Trophoblast cell (in vitro differentiated cells and primary cell): ENCODE data around the gene GEMIN5.
"Not testable (repeated sequence)": the region's sequence is repeated elsewhere in the genome, so short reads cannot be mapped to it uniquely, and the experiment has no call there.

ENCODE experiments used
- DNase-seq, 2 donors: peaks; one replicate each; pipeline ENCODE4 v3.0.0-alpha.2; 2016
- H2AFZ ChIP-seq: 2 replicates; pipeline ENCODE4 v1.6.1; 2013; ENCODE audit warnings: low read length, moderate library complexity, mild to moderate bottlenecking; ENCODE audit not compliant: insufficient read depth, poor library complexity
- H2AK5ac ChIP-seq: 2 replicates; pipeline ENCODE4 v1.6.1; 2013; ENCODE audit warnings: mild to moderate bottlenecking, low read length
- H2BK120ac ChIP-seq: 2 replicates; pipeline ENCODE4 v1.6.1; 2013; ENCODE audit warnings: low read length, mild to moderate bottlenecking, moderate library complexity; ENCODE audit not compliant: insufficient read depth, poor library complexity
- H2BK12ac ChIP-seq: 2 replicates; pipeline ENCODE4 v1.6.1; 2013; ENCODE audit warnings: mild to moderate bottlenecking, low read length, moderate library complexity
- H2BK5ac ChIP-seq: 2 replicates; pipeline ENCODE4 v1.6.1; 2013; ENCODE audit warnings: low read length, low read depth, moderate library complexity, mild to moderate bottlenecking; ENCODE audit not compliant: poor library complexity
- H3K14ac ChIP-seq: 2 replicates; pipeline ENCODE4 v1.6.1; 2013; ENCODE audit warnings: mild to moderate bottlenecking, low read length
- H3K18ac ChIP-seq: 2 replicates; pipeline ENCODE4 v1.6.1; 2013; ENCODE audit warnings: mild to moderate bottlenecking, low read length
- H3K23ac ChIP-seq: 2 replicates; pipeline ENCODE4 v1.6.1; 2013; ENCODE audit warnings: low read length
- H3K27ac ChIP-seq: 2 replicates; pipeline ENCODE4 v1.5.1; 2013; ENCODE audit warnings: low read depth, mild to moderate bottlenecking, inconsistent platforms, low read length, moderate library complexity
- H3K27me3 ChIP-seq: 2 replicates; pipeline ENCODE4 v1.6.1; 2013; ENCODE audit warnings: inconsistent platforms, mild to moderate bottlenecking, low read length, moderate library complexity; ENCODE audit not compliant: insufficient read depth
- H3K36me3 ChIP-seq, 2 experiments: 1 replicate in 1 of 2; 2 replicates in 1 of 2; pipeline ENCODE4 v1.6.1; 2013; ENCODE audit warnings: low read length in 2 of 2, mild to moderate bottlenecking in 2 of 2, moderate library complexity in 1 of 2; ENCODE audit not compliant: insufficient read depth in 2 of 2, control insufficient read depth in 1 of 2
- H3K4ac ChIP-seq: 2 replicates; pipeline ENCODE4 v1.6.1; 2013; ENCODE audit warnings: low read depth, mild to moderate bottlenecking, low read length, moderate library complexity
- H3K4me1 ChIP-seq, 2 experiments: 1 replicate in 1 of 2; 2 replicates in 1 of 2; pipeline ENCODE4 v1.6.1; 2013; ENCODE audit warnings: low read length in 2 of 2, mild to moderate bottlenecking in 2 of 2, moderate library complexity in 1 of 2; ENCODE audit not compliant: insufficient read depth in 2 of 2, control insufficient read depth in 1 of 2
- H3K4me2 ChIP-seq: 2 replicates; pipeline ENCODE4 v1.6.1; 2013; ENCODE audit warnings: inconsistent platforms, mild to moderate bottlenecking, low read length, moderate library complexity
- H3K4me3 ChIP-seq: 2 replicates; pipeline ENCODE4 v1.5.1; 2013; ENCODE audit warnings: mild to moderate bottlenecking, low read depth, low read length, inconsistent platforms
- H3K79me1 ChIP-seq: one replicate; pipeline ENCODE4 v1.6.1; 2013; ENCODE audit warnings: low read length
- H3K79me2 ChIP-seq: 2 replicates; pipeline ENCODE4 v1.6.1; 2013; ENCODE audit warnings: low read length, mild to moderate bottlenecking; ENCODE audit not compliant: control insufficient read depth, insufficient read depth, poor library complexity
- H3K9ac ChIP-seq: 2 replicates; pipeline ENCODE4 v1.6.1; 2013; ENCODE audit warnings: mild to moderate bottlenecking, low read length
- H3K9me3 ChIP-seq: 2 replicates; pipeline ENCODE4 v1.6.1; 2013; ENCODE audit warnings: low read depth, mild to moderate bottlenecking, control low read depth, inconsistent platforms, low read length; ENCODE audit not compliant: insufficient read depth
- H4K12ac ChIP-seq: 2 replicates; pipeline ENCODE4 v1.6.1; 2013; ENCODE audit warnings: low read depth, mild to moderate bottlenecking, low read length, moderate library complexity
- H4K8ac ChIP-seq: 2 replicates; pipeline ENCODE4 v1.6.1; 2013; ENCODE audit warnings: low read depth, mild to moderate bottlenecking, low read length, moderate library complexity
- H4K91ac ChIP-seq: one replicate; pipeline ENCODE4 v1.6.1; 2013; ENCODE audit warnings: low read depth, mild to moderate bottlenecking, low read length, moderate library complexity
- WGBS: extraction: QIAGEN DNeasy Blood & Tissue Kit; methylation state at CpG from one replicate; pipeline ENCODE4 v1.1.7; 2013; ENCODE audit warnings: missing lambda C conversion rate; ENCODE audit not compliant: insufficient read length, insufficient coverage; ENCODE audit errors: extremely low coverage; 5-methylcytosine and 5-hydroxymethylcytosine counted together

The GEMIN5 gene

DNA sequence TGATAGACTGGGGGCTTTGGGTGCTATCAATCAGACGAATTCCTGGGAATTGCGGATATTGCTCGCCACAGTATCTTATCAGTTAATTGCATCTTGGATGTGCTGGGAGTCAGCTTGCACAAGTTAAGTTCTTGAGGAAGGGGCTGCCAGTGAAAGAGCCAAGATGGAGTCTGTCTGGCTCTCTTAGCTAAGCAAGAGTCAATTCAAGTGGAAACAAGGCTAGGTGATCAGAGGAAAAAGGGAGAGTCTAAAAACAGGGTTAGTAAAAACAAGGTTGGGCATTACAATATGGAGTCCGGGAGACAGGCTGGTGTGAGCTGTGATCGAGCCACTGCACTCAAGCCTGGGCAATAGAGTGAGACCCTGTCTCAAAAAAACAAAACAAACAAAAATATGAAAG, 1.4 kb upstream of the GEMIN5 start:
- not testable (repeated sequence) for DNase-seq, H3K4ac ChIP-seq, H2AK5ac ChIP-seq, H3K23ac ChIP-seq, H3K36me3 ChIP-seq, H3K14ac ChIP-seq, H4K8ac ChIP-seq, H4K91ac ChIP-seq, H3K27me3 ChIP-seq, H4K12ac ChIP-seq, H3K4me3 ChIP-seq, H2BK12ac ChIP-seq, H3K27ac ChIP-seq, H3K79me2 ChIP-seq, H3K4me1 ChIP-seq, H3K4me2 ChIP-seq, H3K18ac ChIP-seq, H2BK120ac ChIP-seq, H3K9ac ChIP-seq, H3K9me3 ChIP-seq, H2AFZ ChIP-seq, H2BK5ac ChIP-seq, H3K79me1 ChIP-seq
- no CpG with 5 or more reads among the region's 5 CpGs for WGBS

DNA sequence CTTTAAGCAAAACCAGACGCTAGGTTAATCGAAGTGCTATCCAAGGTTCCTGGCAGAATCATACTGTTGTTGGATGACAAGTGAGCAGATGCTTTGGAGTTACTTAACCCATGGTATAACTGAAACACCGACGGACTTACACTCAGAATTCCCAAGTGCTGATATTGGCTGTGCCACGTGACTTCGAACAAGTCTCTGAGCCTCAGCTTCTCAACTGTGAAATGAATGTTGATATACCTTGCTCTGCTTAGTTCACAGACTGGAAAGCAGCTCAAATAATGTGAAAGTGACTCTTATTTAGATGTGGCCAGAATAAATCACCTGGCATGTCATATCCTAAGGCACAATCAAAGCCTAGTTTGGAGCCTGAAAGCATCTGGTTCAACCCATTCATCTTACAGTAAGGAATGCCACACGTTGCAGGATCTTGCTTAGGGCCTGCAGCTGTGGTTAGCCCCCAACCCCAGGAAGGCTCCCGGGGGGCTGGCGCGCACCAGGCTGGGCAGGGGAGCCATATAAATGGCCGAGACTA, 759 bp downstream of the GEMIN5 start:
- H3K4ac ChIP-seq = peak overlapping the region; percentile 17
- no peaks in the 10 kb centered on the region for H3K27me3 ChIP-seq
- peak overlapping the region; percentile 92 for H3K4me3 ChIP-seq
- peak overlapping the region; percentile 39 for H4K12ac ChIP-seq
- no CpG with 5 or more reads among the region's 11 CpGs for WGBS
- H2AK5ac ChIP-seq = no peak overlapping the region
- H4K8ac ChIP-seq = no peak overlapping the region
- H3K27ac ChIP-seq = no peak overlapping the region
- no peak overlapping the region for H2BK5ac ChIP-seq
- peaks cover 3% of the 10 kb centered on the region for H3K79me2 ChIP-seq
- H3K18ac ChIP-seq = peak overlapping the region; percentile 13
- no peak overlapping the region for H2BK120ac ChIP-seq
- no peak overlapping the region for H2AFZ ChIP-seq
- peak overlapping the region; percentile 87 for H3K9ac ChIP-seq
- peaks cover 2% of the 10 kb centered on the region for H3K79me1 ChIP-seq
- no peak for DNase-seq
- peak overlapping the region; percentile 87 for H3K4me2 ChIP-seq
- no peak overlapping the region for H3K14ac ChIP-seq
- H2BK12ac ChIP-seq = no peak overlapping the region
- H4K91ac ChIP-seq = no peak overlapping the region
- H3K23ac ChIP-seq = no peak overlapping the region
- H3K36me3 ChIP-seq = peaks cover 0 to 4% of the 10 kb centered on the region in 2 experiments
- H3K4me1 ChIP-seq = peaks cover 0 to 7% of the 10 kb centered on the region in 2 experiments
- H3K9me3 ChIP-seq = no peaks in the 10 kb centered on the region

DNA sequence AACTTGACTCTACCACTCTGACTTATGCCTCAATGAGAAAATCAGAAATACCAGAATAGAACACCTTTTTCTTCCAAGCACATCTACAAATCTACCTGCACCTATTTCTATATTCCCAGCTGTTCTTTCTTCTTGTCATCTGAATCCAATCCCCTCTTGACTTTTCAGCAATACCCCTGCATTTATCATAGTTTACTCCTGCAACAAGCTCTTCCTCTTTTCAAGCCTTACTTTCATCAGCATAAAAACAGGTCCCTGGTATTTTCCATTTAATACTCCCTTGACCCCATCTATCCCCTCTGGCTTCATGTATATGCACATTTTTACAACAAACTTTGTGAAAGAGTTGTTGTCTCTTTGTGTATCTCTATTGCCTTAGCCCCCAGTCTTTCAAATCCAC, 3.1 kb downstream of the GEMIN5 start:
- H3K79me1 ChIP-seq = peaks cover 2% of the 10 kb centered on the region
- H3K36me3 ChIP-seq = peaks cover 0 to 7% of the 10 kb centered on the region in 2 experiments
- no peak overlapping the region for H2BK12ac ChIP-seq
- H4K12ac ChIP-seq = no peak overlapping the region
- no peak overlapping the region for H4K8ac ChIP-seq
- no peak overlapping the region for H4K91ac ChIP-seq
- H2AFZ ChIP-seq = no peak overlapping the region
- no peak overlapping the region for H3K23ac ChIP-seq
- peaks cover 3% of the 10 kb centered on the region for H3K79me2 ChIP-seq
- no peak overlapping the region for H3K9ac ChIP-seq
- H3K4me3 ChIP-seq = no peak overlapping the region
- DNase-seq = no peak
- H3K4ac ChIP-seq = no peak overlapping the region
- no peak overlapping the region for H3K18ac ChIP-seq
- H3K4me2 ChIP-seq = no peak overlapping the region
- H3K27me3 ChIP-seq = no peaks in the 10 kb centered on the region
- peaks cover 0 to 7% of the 10 kb centered on the region in 2 experiments for H3K4me1 ChIP-seq
- H3K9me3 ChIP-seq = no peaks in the 10 kb centered on the region
- no peak overlapping the region for H3K14ac ChIP-seq
- no peak overlapping the region for H3K27ac ChIP-seq
- no peak overlapping the region for H2BK5ac ChIP-seq
- no peak overlapping the region for H2BK120ac ChIP-seq
- no peak overlapping the region for H2AK5ac ChIP-seq

DNA sequence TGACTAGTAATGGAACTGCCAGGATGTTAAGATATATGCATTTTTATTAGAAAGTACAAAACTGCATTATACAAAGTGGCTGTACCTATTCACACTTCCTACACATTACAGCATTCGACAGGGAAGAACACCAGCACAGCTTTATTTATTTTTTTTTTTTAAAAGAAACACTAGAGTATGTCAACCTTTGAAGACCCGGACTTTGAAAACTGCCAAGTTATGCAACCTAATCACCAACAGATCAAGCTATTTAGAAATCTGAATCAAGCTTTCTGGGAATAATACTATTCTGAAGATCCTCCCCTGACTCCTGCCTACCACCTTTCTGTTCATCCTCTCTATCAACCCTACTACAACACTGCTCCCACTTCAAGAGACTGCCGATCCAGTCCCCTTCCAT, 4.5 kb downstream of the GEMIN5 start:
- Histone ChIP-seq H2BK5ac (no peak overlapping the region), H3K4me3 (no peak overlapping the region), H3K9me3 (no peaks in the 10 kb centered on the region), H3K79me2 (peaks cover 3% of the 10 kb centered on the region), H3K79me1 (peaks cover 2% of the 10 kb centered on the region), H3K14ac (no peak overlapping the region), H3K27ac (no peak overlapping the region), H3K9ac (no peak overlapping the region), H3K18ac (no peak overlapping the region), H4K12ac (no peak overlapping the region), H3K4me2 (no peak overlapping the region), H2AFZ (no peak overlapping the region), H3K23ac (no peak overlapping the region), H2AK5ac (no peak overlapping the region), H3K36me3 (peaks cover 0 to 7% of the 10 kb centered on the region in 2 experiments), H3K4ac (no peak overlapping the region), H3K4me1 (peaks cover 0 to 7% of the 10 kb centered on the region in 2 experiments), H2BK120ac (no peak overlapping the region), H4K8ac (no peak overlapping the region), H4K91ac (no peak overlapping the region), H3K27me3 (no peaks in the 10 kb centered on the region), H2BK12ac (no peak overlapping the region)
- WGBS = no CpG with 5 or more reads among the region's 3 CpGs
- no peak for DNase-seq
